ENCODE results near the gene FGR.

Gene FGR

GRCh38 chr1:27583479-27583878 is 51.5 kb downstream of the FGR start:
- no peak for DNase-seq

- DNase-seq = no peak
Observed at GRCh38 chr1:27581823-27582243, 53.2 kb downstream of the FGR start.

DNA sequence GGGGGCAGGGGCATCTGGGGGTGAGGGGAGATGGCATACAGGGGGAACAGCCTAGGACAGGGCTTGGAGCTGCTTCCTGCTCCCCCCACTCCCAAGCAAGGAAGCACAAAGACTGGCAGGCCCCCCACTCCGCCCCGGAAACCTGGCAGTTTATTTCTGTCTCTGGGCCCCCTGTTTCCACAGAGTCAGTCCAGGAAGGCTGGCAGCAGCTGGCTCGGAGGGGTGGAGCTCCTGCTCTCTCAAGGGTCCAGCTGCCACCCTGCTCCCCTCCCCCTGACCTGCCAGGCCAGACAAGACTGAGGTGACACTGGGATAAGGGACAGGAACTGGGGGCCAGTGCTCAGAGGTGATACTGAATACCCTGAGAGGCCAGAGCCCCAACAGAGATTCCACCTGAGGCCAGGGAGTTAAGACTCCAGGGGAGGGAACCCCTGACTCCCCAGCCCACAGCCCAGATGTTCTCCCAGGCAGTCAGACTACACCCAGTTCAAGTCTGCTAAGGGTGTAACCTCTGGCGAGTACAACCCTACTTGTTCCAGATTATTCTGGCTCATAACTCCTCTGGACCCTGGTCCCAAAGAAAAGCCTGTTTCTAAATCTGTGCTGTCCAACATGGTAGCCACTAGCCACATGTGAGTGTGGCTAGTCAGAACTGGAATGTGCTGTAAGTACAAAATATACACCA is 57.3 kb downstream of the FGR start:
- no peak for DNase-seq

DNA sequence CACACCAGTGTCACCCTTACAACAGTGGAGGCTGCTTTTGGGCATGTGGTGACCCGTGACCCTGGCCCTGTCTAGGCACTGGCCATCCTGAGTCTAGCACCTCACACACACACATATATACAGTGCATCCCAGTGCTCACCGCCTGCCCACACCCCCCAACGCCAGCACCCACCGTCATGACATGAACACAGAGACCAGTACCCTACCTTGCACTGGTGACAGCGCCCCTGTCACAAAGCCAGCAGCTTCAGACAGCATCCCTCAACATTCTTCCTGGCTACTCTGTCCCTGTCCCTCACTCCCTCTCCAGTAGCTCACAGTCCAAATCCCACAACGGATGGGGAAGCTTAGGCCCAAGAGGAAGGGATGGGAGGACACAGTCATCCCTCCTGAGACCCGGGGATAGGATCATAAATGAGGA is 58.2 kb downstream of the FGR start:
- DNase-seq = no peak

GRCh38 chr1:27575840-27576331 is 59.1 kb downstream of the FGR start:
- peak in 1 of 2 experiments; percentile 29 for DNase-seq

DNA sequence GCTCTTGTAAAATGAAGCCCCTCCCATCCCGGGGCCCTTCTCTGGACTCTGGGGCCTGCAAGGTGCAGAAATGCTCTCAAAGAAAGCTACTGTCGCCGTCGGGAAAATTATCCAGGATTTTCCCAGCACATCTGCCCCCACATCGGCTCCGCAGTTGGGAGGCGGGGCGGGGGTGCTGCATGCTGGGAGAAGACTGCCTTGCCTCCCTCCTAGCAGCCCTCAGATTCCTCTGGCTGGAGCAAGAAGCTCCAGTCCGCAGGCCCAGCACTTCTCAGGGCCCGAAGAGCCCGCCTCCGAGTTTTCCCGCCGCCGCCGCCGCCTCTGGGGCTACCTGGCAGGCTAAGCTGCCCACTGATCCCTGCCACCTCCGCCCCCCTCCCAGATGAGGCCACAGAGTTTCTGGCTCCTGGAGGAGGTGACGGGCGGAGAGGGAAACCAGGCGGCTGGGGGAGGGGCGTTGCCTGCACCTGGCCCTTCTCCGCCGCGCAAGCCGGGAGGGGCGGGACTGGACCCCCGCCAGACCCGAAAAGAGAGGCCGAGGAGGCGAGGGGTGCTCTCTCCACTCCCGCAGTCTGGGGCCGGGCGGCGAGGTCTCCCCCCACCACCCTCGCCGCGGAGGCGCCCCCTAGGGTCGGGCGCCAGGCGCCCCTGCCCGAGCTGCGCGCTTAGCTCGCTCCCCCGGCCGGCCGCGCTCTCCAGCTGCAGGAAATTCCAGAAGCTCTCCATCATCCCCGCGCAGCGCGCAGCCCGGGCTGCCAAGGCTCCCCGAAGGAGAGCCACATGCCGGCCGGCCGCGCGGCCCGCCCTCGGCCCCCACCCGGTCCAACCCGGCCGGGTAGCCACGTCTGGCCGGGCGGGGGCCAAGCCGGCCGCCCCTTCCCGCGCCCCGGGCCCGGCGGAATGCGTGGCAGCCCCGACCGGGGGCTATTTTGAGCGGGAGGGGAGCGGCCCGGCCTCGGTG is 59.8 kb downstream of the FGR start:
- peak; percentile 55 to 68 for DNase-seq

GRCh38 chr1:27574001-27574781 is 60.8 kb downstream of the FGR start:
- DNase-seq = no peak

GRCh38 chr1:27572679-27573426 is 62.1 kb downstream of the FGR start:
- DNase-seq = peak in 1 of 2 experiments; percentile 36

DNA sequence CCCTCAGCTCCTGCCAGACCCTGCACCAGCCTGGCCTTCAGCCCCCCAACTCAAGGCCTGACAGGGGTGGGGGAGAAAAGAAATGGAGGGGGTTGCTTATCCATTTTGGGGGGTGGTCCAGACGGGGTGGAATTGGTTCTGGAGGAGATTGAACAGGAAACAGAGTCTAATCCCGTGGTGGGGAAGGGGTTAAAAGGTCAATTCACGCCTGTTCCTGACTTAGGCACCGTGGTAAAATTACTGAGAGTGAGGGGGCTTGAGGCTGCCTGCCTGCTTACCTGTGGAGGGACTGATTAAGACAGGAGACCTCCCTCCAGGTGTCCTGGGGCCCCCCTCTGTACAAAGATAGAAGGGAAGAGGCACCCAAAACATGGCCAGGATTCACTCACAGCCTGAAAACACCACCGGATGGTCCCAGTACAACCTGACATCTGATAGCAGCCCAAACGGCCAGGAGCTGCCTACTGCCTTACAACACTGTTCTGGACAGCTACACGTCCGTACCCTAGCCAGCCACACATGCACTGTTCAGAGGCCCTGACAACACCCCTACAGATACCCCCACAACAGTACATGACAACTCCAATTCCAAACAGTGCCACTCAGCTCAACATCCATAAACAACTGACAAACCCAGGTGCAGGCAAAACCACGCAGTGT is 62.8 kb downstream of the FGR start:
- no peak for DNase-seq

DNA sequence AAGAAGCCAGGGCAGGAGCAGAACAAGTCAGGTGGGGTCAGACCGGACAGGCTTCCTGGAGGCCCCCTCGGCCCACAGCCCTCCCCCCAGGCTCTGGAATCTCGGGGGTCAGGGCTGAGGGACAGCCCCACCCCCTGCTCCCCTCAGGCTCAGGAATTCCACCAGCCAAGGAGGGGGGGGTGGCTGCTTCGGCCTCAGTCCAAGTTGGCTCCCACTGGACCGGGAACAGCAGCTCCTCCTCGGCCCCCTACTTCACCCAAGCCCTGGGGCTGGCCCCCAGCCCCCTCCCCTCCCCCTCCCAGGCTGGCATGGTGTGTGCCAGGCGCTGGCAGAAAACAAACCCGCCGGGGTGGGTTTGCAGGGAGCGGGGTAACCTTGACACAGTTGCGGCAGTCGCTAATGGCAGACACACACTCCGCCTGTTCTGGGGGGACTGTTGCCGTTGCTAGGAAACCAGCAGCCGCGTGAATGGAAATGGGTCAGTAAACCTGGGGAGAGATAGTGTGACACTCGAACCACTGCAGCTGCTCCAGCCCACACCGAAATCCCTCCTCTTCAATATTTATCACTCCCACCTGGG is 63.5 kb downstream of the FGR start:
- DNase-seq = no peak

- DNase-seq = no peak
Observed at GRCh38 chr1:27570784-27571183, 64.2 kb downstream of the FGR start.

GRCh38 chr1:27570356-27570755 is 64.6 kb downstream of the FGR start:
- DNase-seq = no peak

- no peak for DNase-seq
Observed at GRCh38 chr1:27569506-27570291, 65.3 kb downstream of the FGR start.

- no peak for DNase-seq
Observed at GRCh38 chr1:27569088-27569460, 65.9 kb downstream of the FGR start.

DNA sequence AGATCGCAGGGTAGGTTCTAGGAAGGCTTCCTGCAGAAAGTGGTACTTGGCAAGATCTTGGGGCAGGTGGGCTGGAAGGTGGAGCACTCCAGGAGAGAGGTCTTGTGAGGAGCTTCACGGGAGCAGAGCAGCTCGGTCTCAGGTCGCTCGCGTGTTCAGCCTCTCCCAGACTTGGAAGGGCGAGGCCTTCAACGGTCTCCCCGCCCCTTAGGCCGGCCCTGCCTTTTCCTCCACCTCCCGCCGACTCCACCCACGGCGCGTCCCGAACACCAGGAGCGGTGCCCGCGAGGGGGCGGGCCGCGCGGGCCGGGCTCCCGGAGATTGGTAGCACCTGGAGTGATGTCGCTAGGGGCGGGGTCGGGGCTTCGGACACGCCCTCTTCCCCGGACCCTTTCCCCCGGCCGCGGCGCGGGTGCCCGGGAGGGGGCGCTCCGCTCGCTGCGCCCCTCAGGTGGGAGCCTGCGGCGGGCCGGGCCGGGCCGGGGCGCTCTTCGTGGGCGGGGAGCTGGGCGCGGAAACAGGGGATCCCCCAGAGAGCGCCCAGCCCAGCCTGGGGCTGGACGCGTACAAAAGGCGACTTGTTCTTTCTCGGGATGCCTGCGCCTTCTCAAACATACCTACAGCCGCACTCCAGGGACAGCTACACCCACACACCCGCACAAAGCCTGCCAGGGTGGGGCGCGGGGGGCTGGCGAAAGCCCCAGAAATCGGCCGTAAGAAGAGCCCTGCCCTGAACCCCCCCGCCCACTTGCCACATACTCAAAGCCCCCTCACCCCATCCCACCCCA is 66.5 kb downstream of the FGR start:
- peak; percentile 80 to 93 for DNase-seq

- no peak for DNase-seq
Observed at GRCh38 chr1:27567971-27568299, 67.0 kb downstream of the FGR start.

DNA sequence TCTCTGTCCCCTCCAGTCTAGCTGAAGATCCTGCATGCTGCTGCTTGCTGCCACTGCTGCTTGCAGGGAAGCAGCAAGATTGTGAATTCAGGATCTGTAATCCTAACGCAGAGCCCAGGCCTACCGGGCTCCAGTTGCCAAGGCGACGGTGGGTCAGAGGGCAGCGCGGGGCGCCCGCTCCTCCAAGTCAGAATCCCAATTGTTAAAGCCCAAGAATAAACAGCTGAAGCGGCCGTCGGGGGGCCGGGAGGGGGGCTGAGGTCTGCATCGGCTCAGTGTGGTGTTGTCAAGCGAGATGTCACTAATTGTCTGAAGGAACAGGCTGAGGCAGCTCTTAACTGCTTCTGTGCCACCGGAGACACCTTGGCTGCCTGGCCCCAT is 67.8 kb downstream of the FGR start:
- no peak for DNase-seq

DNA sequence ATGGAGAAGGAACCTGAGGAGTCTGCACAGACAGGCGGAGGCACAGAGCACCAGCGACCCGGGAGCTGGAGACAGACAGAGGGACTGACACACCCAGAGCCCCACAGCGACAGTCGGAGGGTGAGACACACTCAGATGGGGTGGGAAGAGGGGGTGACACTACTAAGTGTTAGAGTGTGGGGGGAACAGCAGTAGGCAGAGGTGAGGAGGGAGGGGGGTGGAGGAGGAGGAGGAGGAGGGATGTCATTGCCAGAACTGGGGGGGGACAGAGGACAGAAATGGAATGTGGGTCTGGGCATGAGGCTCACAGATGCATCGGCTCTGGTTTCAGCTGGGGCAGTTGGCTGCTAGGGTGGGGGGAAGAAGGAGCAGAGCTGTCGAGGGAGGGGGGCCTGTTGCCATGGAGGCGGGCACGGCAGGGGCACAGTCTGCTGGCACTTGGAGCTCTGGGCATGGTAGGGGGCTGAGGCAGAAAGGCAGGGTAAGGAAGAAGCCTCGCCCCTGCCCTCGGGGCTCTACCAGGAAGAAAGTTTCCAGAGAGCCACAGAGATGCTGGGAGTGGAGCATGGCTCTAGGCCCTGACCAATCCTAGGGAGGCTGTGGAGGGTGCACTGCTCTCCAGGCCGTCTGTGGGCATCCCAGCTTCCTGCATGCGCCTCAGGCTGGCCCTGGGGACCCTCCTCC is 68.4 kb downstream of the FGR start:
- no peak for DNase-seq
